Putamen (tissue), 1 donor: ENCODE measurements around the gene PGF.
A peak's percentile ranks its signal among the peaks of the same experiment; 100 is the strongest.

Experiments
- DNase-seq: peaks from one replicate; pipeline ENCODE4 v3.0.0-alpha.2; 2016; ENCODE audit warnings: low spot score

Gene PGF

GRCh38 chr14:74956280-74957072 is 1.1 kb upstream of the PGF start:
- DNase-seq, result no peak

- no peak for DNase-seq
These were observed 556 bp upstream of the PGF start for GRCh38 chr14:74956027-74956279.

GRCh38 chr14:74954947-74955228 is 509 bp downstream of the PGF start:
- no peak for DNase-seq

- no peak for DNase-seq
These were observed 1.0 kb downstream of the PGF start for GRCh38 chr14:74954232-74954946.

GRCh38 chr14:74953686-74954085 is 1.7 kb downstream of the PGF start:
- no peak for DNase-seq

- no peak for DNase-seq
These were observed 2.5 kb downstream of the PGF start for GRCh38 chr14:74952697-74953484.

GRCh38 chr14:74952180-74952665 is 3.2 kb downstream of the PGF start:
- DNase-seq, result no peak

GRCh38 chr14:74951443-74952179 is 3.8 kb downstream of the PGF start:
- DNase-seq, result no peak

- no peak for DNase-seq
These were observed 4.5 kb downstream of the PGF start for GRCh38 chr14:74950795-74951442.

- DNase-seq, result no peak
These were observed 5.4 kb downstream of the PGF start for GRCh38 chr14:74949859-74950573.

GRCh38 chr14:74949191-74949601 is 6.2 kb downstream of the PGF start:
- DNase-seq, result no peak

- DNase-seq, result no peak
These were observed 6.9 kb downstream of the PGF start for GRCh38 chr14:74948228-74949175.

- no peak for DNase-seq
These were observed 7.8 kb downstream of the PGF start for GRCh38 chr14:74947353-74948227.

GRCh38 chr14:74946659-74947281 is 8.6 kb downstream of the PGF start:
- DNase-seq, result no peak

- DNase-seq, result peak; percentile 64
These were observed 9.3 kb downstream of the PGF start for GRCh38 chr14:74945852-74946658.

- no peak for DNase-seq
These were observed 10.0 kb downstream of the PGF start for GRCh38 chr14:74945261-74945851.

GRCh38 chr14:74942608-74943007 is 12.8 kb downstream of the PGF start:
- no peak for DNase-seq
